HG02588 (cell line): Measurements from ENCODE around the gene ITPR2.
"Not testable (repeated sequence)": the region's sequence is repeated elsewhere in the genome, so short reads cannot be mapped to it uniquely, and the experiment has no call there.

ENCODE experiments used
- ATAC-seq: cut with Tn5 transposase; IDR thresholded peaks from one replicate; pipeline ENCODE4 v1.9.1; 2021; ENCODE audit warnings: mild to moderate bottlenecking, moderate library complexity; ENCODE audit not compliant: unreplicated experiment

The ITPR2 gene

GRCh38 chr12:26735249-26735639 lies 97.8 kb downstream of the ITPR2 start:
- no peak for ATAC-seq

DNA sequence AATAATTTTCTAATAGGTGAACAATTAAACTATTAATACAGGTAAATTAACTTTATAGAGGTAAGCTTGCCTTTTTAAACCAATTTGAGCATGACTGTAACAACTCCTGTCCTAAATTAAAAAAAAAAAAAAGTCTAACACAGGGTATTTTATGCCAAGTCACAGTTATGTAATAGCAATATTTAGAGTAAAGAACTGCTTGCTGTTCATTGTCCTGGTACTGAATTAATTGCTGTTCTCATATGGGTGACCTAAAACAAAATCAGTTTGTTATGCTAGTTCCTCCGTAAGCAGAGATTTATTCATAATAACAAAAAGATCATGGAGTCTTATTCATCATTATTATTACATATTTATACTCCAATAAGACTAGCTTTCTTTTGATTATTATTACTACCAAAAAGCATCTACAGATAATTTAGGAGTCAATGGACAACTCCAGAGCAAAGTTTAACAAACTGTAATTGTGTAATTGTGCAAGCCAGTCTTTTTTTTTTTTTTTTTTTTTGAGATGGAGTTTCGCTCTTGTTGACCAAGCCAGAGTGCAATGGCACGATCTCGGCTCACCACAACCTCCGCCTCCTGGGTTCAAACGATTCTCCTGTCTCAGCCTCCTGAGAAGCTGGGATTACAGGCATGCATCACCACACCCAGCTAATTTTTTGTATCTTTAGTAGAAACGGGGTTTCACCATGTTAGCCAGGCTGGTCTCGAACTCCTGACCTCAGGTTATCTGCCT lies 98.3 kb downstream of the ITPR2 start:
- no peak for ATAC-seq

- peak; percentile 57 for ATAC-seq
Observed at GRCh38 chr12:26732005-26732908, 100.7 kb downstream of the ITPR2 start.

- no peak for ATAC-seq
Observed at GRCh38 chr12:26730481-26731350, 102.3 kb downstream of the ITPR2 start.

GRCh38 chr12:26729137-26729671 lies 103.8 kb downstream of the ITPR2 start:
- ATAC-seq: not testable (repeated sequence)

- peak; percentile 45 for ATAC-seq
Observed at GRCh38 chr12:26728205-26729050, 104.6 kb downstream of the ITPR2 start.

- no peak for ATAC-seq
Observed at GRCh38 chr12:26727482-26728204, 105.4 kb downstream of the ITPR2 start.

DNA sequence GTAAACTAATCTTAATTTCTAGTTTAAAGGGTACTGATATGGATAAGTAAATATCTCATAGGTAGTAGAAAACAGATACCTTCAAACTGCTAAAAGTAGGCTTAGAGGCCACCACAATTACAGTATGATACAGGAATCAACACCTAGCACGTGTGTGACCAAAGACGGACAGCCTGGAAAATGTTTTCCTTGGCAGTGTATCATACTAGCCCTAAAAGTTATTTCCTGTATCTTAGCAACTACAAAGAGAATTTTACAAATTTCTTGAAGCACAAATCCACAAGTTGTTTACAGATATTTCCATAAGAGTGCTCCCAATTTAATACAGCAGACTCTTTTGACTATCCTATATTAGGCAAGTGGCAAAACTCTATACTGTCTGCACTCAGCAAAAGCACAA lies 106.0 kb downstream of the ITPR2 start:
- ATAC-seq: no peak

- no peak for ATAC-seq
Observed at GRCh38 chr12:26725276-26725916, 107.6 kb downstream of the ITPR2 start.

DNA sequence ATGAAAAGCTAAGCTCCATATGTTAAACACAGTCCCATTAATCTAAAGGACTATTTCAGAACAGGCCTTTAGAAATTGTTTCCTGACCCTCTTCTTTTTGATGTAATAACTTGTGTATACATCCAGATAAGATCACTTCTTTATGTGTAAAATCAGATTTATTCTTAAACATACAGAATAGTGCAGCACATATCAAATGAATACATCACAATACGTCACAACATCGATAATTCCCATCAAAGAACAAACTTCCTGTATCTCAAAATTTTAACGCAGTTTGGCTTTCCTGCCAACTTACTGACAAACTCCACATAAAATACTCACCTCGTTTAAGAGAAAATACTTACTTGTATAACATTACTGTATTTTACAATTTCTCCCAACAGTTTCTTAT lies 108.7 kb downstream of the ITPR2 start:
- ATAC-seq: no peak

DNA sequence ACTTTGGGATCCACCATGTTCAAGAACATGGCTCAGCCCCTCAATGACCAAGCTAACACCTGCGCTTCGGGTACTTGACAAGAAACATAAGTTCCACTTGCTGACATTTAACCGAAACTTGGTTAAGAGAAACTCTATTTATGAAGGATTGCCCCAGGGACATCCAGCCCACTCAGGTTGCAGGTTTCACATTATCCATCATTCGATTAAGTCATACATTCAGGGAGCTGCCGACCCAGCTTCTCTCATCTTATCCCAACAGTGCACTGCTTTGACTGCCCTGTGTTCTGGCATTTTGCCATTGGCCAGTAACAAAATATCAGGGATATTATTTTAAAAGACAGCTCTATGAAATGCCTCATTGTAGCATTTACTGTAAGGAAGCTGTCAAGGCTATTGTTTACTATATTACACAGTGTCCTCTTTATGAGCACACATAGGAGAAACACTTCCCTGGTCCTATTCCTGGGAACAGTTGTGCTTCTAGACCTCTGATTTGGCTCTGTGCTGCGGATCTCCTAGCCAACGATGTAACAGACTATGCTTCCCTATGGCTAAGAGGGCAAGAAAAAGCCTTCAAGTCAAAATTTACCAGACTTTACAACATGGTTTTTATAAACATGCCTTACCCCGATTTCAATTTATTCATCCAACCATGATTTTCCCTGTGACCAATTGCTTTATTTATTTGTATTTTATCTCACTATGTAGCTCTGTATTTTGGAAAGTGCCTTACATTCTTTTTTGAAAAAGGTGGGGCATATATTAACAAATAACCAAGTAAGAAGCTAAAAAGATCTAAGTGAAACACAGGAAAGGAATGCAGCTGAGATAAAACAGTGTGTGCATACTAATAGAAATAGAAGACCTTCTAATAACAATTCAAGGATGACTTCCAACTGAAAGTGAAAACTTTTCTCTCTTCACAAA lies 109.3 kb downstream of the ITPR2 start:
- ATAC-seq: no peak

DNA sequence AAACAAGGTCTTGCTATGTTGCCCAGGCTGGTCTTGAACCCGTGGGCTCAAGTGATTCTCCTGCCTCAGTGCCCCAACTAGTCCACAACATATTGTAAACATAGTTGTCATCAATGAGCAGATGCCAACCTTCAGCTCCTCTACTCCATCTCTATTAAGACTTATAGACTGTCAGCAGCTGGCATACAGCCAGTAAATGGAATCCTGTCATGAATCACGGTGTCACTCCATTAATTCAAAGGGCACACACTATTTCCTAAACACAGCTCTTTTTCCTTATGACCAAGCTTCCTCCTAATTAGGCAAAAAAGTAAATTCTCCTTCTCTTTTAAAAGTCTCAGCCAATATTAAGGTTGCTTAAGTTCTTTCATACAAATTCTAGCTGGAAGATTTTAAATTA lies 111.2 kb downstream of the ITPR2 start:
- no peak for ATAC-seq

GRCh38 chr12:26719852-26720251 lies 113.1 kb downstream of the ITPR2 start:
- ATAC-seq: no peak

DNA sequence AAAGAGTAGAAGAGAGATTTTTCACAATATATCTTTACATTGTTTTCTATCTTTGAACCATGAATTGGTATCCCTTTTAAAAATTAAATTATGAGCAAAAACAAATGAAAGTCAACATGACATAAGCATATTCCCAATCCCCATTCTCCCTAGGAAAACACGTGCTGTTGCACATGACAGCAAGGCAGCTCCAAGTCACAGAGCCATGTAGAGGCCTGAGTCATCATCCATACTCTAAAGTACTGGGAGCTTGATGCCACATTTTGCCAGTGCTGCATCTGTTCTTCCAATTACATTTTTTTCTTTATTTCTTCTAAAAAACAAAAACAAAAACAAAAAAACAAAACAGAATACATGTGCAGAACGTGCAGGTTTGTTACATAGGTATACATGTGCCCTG lies 115.2 kb downstream of the ITPR2 start:
- no peak for ATAC-seq

DNA sequence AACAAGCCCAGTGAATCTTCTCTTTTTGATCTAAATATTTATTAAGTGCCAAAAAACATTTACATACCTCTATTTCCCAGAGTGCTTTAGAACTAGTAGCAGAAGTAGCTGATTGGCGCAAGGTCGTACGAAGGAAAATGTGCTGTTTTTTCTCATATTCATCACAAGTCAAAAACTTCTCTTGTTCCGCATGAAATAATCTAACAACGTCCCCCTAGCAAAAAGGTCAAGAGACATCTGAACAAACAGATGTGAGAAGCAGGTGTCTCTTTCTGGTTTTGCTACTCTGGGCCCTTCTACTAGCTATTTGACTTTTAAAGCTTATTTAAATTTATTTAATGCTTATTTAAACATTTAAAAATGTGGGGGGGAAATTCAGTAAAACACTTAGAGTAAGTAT lies 117.8 kb downstream of the ITPR2 start:
- ATAC-seq: no peak

- peak; percentile 72 for ATAC-seq
Observed at GRCh38 chr12:26713885-26714383, 119.1 kb downstream of the ITPR2 start.

DNA sequence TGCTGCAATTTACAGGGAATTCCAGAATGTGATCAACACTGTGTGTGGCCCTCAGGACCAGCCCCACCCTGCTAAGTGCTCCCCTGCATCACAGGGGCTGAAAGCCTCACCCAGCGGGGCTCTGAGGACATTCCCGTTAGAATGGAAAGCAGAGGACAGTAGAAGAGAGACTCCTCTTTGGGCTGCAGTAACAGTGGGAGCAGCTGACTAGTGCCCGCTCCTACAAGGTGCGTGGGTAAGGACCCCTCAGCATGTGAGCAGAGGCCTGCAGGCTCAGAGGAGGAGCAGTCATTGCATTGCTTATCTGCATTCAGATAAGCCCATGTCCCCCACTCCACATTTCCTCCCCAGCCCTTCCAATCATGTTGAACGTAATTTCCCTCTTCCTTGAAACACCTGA lies 120.1 kb downstream of the ITPR2 start:
- no peak for ATAC-seq

- ATAC-seq: no peak
Observed at GRCh38 chr12:26711569-26711968, 121.4 kb downstream of the ITPR2 start.
